Measurements from ENCODE around the gene CAVIN3.
"Not testable (repeated sequence)": the region's sequence is repeated elsewhere in the genome, so short reads cannot be mapped to it uniquely, and the experiment has no call there.

CAVIN3 gene

DNA sequence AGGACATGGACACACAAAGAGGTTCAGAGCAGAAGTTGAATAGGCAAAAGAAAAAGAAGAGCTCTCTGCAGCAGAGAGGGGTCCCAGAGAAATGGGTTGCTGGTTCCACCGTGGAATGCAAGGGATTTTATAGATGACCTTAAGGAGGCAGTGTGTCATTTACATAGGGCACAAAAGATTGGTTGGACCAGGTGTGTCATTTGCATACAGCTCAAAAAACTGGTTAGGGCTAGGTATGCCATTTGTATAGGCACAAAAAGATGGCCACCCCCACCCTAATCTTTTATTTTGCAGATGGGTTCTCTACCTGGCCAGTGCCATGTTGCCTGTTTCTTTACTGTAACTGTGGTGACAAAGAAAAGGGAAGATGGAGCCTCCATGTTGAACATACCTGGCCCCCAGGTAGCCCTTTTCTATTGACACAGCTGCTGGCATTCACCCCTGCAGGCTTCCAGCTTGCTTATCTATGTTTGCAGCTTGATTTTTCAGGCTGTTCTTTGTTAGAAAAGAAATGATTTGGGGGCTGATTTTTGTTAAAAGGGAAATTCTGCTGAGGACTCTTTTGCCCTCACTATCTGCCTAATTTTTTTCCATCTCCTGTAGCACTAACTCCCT is 3.1 kb upstream of the CAVIN3 start:
- peak; percentile 39 for DNase-seq

DNA sequence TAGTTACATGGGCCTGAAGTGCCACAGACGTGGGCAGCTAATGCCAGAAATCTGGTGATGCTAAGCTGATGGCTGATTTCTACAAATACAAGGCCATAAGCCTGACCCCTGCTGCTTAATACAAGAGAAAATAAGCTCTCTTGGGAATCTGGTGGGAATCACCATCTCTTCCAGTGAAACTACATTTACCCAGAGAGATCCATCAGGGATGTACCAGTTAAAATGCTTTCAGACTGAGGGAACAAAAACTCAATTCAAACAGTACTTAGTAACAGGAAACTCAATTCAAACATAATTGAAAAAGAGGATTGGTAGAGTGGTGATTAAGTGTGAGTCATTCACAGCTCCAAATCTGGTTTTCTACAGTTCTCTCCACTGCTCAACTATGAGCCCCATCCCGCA is 1.7 kb upstream of the CAVIN3 start:
- peak; percentile 35 for DNase-seq

- no peak for DNase-seq
Observed at GRCh38 chr11:6321356-6321755, 1.1 kb upstream of the CAVIN3 start.

DNA sequence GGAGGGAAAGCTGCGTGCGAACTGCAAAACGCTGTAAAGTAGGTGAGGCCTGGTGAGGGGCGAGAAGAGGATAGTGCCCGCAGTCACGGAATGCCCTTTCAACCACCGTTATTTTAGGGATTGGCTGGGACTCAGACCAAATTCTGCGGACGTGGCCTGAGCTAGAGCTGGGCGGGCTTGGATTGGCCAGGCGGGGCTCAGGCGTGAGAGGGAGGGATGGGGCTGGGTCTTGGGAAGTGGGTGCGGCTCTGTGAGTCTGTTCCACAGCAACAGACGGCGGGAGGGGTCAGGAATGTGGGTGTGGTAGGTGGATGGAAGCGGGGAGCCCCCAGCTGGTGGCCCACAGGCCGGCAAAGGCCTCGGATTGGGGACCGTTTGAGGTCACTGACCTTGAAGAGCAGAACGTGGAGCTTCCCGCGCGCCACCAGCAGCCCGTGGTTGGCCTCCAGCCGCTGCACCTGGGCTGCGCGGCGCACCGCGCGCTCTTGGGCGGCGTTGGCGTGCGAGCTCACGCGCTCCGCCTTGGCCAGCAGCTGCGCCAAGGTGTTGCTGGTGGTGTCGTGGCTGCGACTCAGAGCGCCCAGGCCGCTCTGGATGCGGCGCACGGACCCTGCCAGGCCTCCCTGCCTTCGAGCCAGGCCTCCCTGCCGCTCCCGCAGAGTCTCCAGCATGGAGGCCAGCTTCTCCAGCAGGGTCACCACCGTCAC is 444 bp downstream of the CAVIN3 start:
- DNase-seq, result peak; percentile 28

DNA sequence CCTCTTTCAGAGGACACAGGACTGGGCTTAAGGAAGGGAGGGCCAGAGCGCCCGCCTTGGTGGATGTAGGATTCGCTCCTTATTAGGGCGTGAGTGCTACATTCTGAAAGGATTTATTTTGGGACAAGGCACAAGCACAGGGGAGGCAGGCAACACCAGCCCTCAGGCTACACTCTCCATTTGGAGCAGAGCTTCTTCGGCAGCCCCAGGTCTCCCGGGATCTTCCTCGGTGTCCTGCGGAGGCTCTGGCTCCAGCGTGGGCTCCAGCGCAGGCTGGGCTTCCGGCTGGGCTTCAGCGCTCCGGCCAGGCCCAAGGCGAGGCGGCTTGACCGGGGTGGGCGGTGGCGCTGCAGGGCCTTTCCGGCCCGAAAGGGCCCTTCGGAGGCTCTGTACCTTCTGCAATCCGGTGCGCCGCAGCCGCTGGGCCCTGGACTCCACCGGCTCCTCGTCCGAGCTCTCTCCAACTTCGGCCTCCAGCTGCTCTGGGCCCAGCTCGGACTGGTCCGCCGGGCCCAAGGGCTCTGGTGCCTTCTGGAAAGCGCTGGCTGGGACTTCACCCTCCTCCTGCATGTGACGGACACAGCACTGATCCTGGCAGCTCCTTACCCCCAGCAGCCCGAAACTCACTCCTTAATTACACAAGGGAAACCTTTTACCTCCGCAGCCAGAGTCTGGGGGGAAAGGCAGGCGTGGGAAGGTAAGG is 1.1 kb downstream of the CAVIN3 start:
- DNase-seq, result no peak

DNA sequence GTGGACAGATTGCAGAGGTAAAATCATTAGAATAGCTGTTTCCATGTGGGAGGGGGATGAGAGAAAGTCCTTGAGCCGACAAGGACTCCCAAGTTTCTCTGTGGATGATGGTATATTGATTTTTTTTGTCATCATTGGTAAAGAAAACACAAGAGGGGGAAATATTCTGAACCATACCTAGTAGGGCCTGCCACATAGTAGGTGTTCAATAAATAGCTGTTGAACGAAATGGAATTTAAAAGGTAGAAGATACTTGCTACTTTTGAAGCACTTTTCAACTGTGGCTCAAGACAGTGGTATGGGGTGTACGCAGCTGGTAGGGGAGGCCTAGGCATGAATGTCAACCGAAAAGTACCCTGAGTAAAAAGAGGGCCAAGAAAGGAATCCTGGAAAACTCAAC is 2.1 kb downstream of the CAVIN3 start:
- DNase-seq, result no peak

- peak; percentile 23 for DNase-seq
Observed at GRCh38 chr11:6315811-6316425, 4.4 kb downstream of the CAVIN3 start.

GRCh38 chr11:6312106-6312505 is 8.2 kb downstream of the CAVIN3 start:
- DNase-seq, result no peak

- DNase-seq, result no peak
Observed at GRCh38 chr11:6307876-6308275, 12.4 kb downstream of the CAVIN3 start.

- DNase-seq, result no peak
Observed at GRCh38 chr11:6305297-6305696, 15.0 kb downstream of the CAVIN3 start.

DNA sequence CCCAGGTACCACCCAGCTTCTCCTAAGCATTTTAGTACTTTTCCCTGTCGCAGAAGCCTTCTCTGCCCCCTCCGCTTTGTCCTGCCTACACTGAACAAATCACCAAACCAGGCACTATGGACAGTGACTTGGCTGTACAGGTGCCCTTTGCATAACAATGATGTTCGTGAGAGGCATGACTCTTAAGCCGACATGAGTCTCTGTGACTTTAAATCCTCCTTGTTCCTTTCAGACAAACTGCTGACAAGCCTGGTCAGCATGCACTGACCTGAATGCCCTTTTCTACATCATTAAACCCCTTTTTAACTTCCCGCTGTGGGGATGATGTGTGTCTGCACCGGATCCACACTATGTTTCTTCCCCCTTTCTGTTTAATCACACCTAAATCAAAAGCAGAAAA is 16.6 kb downstream of the CAVIN3 start:
- no peak for DNase-seq

DNA sequence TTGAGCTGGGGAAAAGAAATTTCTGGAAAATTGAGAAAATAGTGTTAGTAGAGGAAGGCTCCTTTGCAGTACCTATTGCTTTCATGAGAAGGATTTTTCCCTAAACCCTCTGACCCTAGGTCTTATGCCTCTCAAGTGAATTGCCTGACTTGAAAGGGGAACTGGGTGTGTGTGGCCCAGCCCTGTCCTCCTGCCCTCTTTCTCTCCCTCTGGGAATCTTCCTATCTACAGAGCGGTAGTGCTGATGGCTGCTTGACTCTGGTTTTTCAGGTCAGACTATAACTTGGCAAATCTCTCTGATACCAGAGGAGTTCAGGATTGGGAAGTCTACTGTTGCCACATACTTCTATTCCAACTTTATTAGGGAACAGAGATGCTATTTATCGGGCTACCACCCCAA is 19.2 kb downstream of the CAVIN3 start:
- DNase-seq, result no peak

GRCh38 chr11:6300325-6300724 is 20.0 kb downstream of the CAVIN3 start:
- DNase-seq, result no peak

DNA sequence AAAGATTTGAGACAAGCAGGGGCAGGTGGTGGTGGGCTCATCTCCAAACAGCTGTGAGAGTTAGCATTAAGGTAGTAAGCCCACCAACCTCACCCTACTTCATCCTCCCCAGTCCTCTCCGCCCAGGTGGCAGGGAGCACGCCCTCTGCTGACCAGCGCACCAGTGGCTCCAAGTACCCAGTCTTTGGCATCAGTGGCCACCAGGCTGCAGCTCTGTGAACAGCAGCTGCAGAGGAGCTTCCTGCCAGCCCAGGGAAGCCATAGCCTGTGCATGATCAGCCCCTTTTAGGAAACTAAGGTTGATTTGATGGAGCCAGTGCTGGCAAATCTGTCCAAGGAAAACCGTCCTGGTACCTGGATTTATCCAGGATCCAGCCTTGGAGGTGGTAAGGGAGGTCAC is 21.7 kb downstream of the CAVIN3 start:
- DNase-seq, result no peak

- DNase-seq, result no peak
Observed at GRCh38 chr11:6297831-6298230, 22.5 kb downstream of the CAVIN3 start.

- DNase-seq, result no peak
Observed at GRCh38 chr11:6285019-6285418, 35.3 kb downstream of the CAVIN3 start.

DNA sequence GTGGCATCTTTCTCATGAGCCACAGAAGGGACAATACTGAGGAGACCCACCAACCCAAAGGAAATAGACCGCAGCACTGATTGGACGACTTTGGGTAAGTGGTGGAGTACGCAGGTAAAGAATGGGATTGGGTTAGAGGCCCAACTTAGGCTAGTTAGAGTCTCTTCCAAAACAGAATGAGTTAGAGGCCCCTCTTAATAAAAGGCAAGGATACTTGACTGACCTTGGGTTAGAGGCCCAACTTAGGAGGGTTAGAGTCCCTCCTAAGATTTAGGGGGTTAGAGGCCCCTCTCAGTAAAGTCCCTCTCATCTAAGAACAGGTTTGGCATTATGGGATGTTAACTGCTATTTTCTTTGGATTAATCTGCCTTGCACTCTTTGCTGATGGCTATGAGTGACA is 36.1 kb downstream of the CAVIN3 start:
- no peak for DNase-seq

DNA sequence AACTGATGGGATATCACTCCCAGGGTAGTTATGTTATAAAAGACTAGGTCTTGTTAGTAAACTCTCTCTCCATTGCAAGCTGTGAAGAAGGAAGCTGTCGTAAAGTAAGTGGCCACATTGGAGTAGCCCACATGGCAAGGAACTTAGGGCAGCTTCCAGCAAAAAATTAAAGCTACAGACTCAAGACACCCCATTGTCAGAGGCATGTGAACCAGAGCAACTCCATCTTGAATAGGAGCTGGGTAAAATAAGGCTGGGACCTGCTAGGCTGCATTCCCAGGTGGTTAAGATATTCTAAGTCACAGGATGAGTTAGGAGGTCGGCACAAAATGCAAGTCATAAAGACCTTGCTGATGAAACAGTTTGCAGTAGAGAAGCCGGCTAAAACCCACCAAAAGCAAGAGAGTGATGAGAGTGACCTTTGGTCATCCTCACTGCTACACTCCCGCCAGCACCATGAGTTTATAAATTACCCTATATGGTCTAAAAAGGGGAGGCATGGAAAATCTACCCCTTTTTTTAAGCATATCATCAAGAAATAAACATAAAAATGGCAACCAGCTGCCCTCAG is 36.8 kb downstream of the CAVIN3 start:
- DNase-seq, result no peak

GRCh38 chr11:6280809-6281208 is 39.5 kb downstream of the CAVIN3 start:
- DNase-seq, result not testable (repeated sequence)

- no peak for DNase-seq
Observed at GRCh38 chr11:6273188-6273587, 47.1 kb downstream of the CAVIN3 start.

DNA sequence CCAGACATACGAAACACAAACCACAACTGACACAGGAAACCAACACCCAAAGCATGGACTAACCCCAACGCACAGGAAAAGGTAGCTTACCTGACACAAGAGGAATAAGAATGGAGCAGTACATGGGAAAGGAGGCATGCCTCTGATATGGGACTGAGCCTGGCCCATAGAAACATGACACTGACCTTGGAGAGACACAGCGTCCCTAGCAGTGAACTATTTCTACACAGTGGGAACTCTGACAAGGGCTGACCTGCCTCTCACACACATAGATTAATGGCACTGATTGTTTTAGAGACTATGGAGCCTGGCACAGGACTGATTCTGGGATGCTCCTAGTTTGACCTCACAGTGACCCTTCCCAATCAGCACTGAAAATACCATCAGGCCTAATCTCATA is 48.7 kb downstream of the CAVIN3 start:
- no peak for DNase-seq

DNA sequence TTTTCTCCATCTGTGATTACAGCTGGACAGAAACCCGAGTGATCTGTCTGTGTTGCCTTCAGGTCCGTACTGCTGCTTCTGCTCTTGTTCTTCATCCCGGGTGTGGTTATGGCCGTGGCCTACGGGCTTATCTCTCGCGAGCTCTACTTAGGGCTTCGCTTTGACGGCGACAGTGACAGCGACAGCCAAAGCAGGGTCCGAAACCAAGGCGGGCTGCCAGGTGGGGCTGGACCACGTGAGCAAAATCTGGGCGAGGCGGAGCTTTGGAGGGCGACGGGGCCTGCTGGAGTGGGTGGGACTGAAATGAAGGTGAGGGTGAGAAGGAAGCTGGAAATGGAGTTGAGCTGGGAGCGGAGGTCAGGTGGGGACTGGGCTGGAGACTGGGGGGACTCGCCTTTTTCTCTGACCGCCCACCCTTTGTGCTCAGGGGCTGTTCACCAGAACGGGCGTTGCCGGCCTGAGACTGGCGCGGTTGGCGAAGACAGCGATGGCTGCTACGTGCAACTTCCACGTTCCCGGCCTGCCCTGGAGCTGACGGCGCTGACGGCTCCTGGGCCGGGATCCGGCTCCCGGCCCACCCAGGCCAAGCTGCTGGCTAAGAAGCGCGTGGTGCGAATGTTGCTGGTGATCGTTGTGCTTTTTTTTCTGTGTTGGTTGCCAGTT is 49.6 kb downstream of the CAVIN3 start:
- DNase-seq, result no peak

DNA sequence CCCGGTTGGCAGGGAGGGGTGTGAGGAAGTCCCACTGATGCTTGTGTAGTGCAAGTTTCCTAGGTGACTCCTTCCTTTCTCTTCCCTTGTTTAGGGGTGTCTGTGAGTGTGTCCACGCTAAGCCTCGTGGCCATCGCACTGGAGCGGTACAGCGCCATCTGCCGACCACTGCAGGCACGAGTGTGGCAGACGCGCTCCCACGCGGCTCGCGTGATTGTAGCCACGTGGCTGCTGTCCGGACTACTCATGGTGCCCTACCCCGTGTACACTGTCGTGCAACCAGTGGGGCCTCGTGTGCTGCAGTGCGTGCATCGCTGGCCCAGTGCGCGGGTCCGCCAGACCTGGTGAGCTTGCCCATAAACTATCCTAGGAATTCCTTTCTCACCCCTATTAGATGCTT is 50.3 kb downstream of the CAVIN3 start:
- DNase-seq, result no peak
